Stimulated activated CD8-positive, alpha-beta memory T cell treated with anti-CD3 and anti-CD28 coated beads, Interleukin-12 subunit alpha, Interleukin-12 subunit beta, amount 100 ng/mL, for 4 hours (primary cell): Measurements from ENCODE around the gene IL6.
"Not testable (repeated sequence)": the region's sequence is repeated elsewhere in the genome, so short reads cannot be mapped to it uniquely, and the experiment has no call there.

ENCODE experiments used
- DNase-seq: peaks from one replicate; pipeline ENCODE4 v3.0.0-alpha.2; 2020; ENCODE audit warnings: low read depth

The IL6 gene

DNA sequence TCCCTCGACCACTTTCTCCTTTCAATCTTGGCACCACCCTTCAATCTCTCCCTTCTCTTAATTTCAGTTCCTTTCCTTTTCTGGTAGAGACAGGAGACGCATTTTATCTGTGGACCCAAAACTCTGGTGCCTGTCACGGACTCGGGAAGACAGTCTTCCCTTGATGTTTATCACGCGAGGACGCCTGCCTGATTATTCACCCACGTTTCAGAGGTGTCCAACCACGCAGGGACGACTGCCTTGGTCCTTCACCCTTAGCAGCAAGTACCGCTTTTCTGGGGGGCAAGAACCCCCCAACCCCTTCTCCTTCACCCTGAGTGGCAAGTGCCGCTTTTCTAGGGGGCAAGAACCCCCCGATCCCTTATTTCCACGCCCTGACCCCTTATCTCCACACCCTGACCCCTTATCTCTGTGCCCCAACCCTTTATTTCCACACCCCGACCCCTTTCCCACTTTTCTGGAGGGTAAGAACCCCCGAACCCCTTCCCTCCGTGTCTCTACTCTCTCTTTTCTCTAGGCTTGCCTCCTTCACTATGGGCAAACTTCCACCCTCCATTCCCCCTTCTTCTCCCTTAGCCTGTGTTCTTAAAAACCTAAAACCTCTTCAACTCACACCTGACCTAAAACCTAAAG is 22.9 kb upstream of the IL6 start:
- DNase-seq: not testable (repeated sequence)

GRCh38 chr7:22704722-22705121 is 22.3 kb upstream of the IL6 start:
- DNase-seq: not testable (repeated sequence)

DNA sequence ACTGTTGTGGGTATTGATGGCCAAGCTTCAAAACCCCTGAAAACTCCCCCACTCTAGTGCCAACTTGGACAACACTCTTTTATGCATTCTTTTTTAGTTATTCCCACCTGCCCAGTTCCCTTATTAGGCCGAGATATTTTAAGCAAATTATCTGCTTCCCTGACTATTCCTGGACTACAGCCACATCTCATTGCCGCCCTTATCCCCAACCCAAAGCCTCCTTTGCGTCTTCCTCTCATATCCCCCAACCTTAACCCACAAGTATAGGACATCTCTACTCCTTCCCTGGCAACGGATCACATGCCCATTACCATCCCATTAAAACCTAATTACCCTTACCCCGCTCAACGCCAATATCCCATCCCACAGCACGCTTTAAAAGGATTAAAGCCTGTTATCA is 21.1 kb upstream of the IL6 start:
- DNase-seq: not testable (repeated sequence)

- not testable (repeated sequence) for DNase-seq
Measured at GRCh38 chr7:22707026-22707691, 19.8 kb upstream of the IL6 start.

DNA sequence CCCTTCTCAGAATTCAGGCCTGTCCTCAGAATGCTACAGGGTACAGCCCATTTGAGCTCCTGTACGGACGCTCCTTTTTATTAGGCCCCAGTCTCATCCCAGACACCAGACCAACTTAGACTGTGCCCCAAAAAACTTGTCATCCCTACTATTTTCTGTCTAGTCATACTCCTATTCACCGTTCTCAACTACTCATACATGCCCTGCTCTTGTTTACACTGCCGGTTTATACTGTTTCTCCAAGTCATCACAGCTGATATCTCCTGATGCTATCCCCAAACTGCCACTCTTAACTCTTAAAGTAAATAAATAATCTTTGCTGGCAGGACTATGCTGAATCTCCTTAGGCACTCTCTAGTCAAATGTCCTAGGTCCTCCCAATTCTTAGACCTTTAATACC is 18.8 kb upstream of the IL6 start:
- not testable (repeated sequence) for DNase-seq

GRCh38 chr7:22708677-22709061 is 18.3 kb upstream of the IL6 start:
- not testable (repeated sequence) for DNase-seq

- not testable (repeated sequence) for DNase-seq
Measured at GRCh38 chr7:22709062-22709829, 17.8 kb upstream of the IL6 start.

- DNase-seq: no peak
Measured at GRCh38 chr7:22709857-22710256, 17.1 kb upstream of the IL6 start.

DNA sequence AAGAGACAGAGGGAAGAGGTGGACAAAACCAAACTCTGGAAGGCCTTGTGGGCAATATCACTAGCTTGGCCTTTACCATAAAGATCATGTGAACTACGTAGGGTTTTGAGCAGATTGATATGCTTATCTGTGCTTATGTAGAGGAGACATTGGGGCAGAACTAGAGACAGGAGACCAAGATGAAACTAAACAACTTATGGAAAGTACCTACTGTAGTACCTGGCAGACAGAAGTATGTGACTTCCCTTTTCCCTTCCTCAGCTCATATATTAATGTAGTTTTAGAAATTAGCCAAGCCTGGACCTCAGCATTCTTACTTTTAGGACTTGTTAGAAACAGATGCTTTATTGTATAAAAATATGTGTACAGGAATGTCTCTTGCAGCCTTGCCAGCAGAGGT is 14.0 kb upstream of the IL6 start:
- no peak for DNase-seq

DNA sequence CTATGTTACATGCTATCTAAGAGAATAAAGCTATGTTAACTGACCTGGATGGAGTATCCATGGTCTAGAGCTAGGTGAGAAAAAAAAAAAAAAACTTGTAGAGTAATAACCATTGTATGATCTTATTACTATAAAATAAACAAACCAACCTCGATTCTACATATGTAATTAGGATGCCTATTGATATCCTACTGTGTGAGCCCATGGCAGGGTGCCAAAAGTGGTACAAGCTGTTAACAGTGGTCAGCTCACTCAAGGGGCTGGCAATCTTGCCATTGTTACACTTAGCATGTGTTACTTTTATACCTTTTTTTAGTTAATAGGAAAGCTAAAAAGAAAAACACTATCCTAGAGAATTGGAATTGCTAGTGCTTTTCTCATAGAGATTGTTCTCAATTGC is 13.5 kb upstream of the IL6 start:
- no peak for DNase-seq

- no peak for DNase-seq
Measured at GRCh38 chr7:22715969-22716368, 11.0 kb upstream of the IL6 start.

GRCh38 chr7:22717760-22718159 is 9.2 kb upstream of the IL6 start:
- DNase-seq: no peak

GRCh38 chr7:22718200-22718711 is 8.7 kb upstream of the IL6 start:
- no peak for DNase-seq

- no peak for DNase-seq
Measured at GRCh38 chr7:22718911-22719420, 8.0 kb upstream of the IL6 start.

DNA sequence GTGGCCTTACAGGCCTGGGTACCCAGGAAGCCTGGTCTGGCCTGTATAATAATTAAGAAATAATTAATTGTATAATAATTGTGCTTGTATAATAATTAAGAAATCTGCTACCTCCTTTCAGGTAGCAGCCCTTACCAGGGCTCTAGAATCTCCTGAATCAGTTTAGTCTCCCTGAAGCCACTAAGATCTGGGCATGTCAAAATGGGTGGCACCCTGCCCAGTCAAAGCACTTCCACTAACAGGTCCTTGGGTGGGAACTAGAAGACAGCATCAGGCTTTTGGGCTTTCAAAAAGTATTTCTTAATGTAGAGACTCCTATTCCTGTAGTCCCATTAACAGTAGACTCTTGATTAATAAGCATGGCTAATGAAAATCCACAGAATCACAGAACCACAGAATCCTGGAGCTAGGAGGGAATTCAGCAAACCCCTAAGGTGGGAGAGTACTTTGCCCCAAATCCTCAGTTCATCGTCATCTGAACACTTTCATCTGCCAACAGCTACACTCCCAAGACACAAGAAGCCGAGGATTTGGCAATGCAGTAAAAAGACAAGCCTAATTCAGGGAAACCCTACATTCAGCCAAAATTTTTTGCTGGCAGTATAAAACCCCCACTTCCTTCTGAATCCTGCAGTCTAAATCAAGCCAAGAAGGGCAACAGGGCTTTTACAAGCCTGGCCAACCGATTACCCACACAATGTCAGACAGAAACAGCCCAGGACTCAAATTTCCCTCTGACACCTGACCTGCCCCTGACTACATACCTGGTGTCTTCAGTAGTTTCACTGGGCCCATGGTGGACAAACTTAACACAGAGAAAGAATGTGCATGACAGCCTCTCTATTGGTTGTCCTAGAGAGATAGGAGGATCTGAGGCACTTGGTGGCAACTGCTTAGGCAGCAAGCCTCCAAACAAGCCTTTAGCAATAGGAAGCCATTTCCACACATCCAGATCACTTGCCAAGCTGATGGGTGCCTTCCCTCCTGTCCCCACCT is 5.9 kb upstream of the IL6 start:
- no peak for DNase-seq

GRCh38 chr7:22722536-22723180 is 4.3 kb upstream of the IL6 start:
- no peak for DNase-seq

GRCh38 chr7:22723181-22723601 is 3.8 kb upstream of the IL6 start:
- DNase-seq: no peak

DNA sequence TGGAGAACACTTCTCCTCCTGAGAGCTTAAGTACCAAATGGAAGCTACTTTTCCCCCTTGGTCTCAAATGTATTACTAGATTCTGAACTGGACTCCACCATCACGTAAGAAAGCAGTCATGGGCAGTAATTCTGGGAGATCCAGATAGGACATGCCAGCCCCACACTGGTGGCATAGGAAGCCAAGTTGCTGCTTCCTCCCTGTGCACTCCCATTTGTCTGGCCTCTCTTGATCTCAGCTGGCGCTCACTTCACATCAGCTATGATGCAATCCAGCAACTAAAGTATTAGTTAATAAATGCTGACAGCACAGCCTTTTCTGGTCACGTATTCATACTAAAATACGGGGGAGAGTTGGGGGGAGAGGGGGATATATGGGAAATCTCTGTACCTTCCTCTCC is 3.4 kb upstream of the IL6 start:
- DNase-seq: no peak

DNA sequence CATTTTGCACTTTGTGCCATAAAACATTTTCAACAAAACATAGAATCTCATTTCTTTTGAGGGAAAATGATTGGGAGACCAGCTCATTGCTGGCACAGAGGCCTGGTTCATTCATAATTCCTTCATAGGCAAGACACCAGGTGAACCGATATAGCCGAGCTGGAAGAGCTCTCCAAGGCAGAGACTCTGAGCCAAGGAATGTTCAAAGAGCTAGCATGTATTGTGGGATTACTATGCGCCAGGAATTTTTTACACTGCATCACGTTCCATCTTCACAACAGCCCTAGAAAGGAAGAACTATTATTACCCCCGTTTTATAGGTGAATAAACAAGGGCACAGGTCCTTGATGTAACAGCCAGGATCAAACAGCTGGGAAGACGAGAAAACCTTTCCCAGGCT is 2.1 kb upstream of the IL6 start:
- DNase-seq: no peak

- DNase-seq: no peak
Measured at GRCh38 chr7:22725585-22725984, 1.4 kb upstream of the IL6 start.

GRCh38 chr7:22726345-22726906 is 574 bp upstream of the IL6 start:
- DNase-seq: no peak
